ENCODE data around the gene TNNC1. TPM values are rescaled to one million over a fixed set of nuclear protein-coding genes. Genes with fewer than 3 reads are reported as not detected.
A peak's percentile ranks its signal among the peaks of the same experiment; 100 is the strongest.

The TNNC1 gene
- total and polyA plus RNA-seq, 2 experiments from 2014 or later: 1,875 to 3,313 TPM

- no peak for DNase-seq (ENCODE audit: low read depth in 1 of 2, low spot score in 1 of 2)
- H3K27ac ChIP-seq: peak overlapping the region; percentile 85
- no peak overlapping the region for H3K4me3 ChIP-seq
- H3K27me3 ChIP-seq: no peaks in the 10 kb centered on the region
- H3K4me1 ChIP-seq (ENCODE audit: low read depth): peaks cover 25% of the 10 kb centered on the region
- TF ChIP-seq CTCF (IDR thresholded peaks at IDR 0.05; ENCODE audit: low read depth, low read length): no peak
- no peaks in the 10 kb centered on the region for H3K9me3 ChIP-seq (ENCODE audit: low read depth)
- no peaks in the 10 kb centered on the region for H3K36me3 ChIP-seq
Observed at GRCh38 chr3:52435246-52436101, 18.4 kb downstream of the TNNC1 start.

GRCh38 chr3:52434491-52435115 is 19.2 kb downstream of the TNNC1 start:
- Histone ChIP-seq H3K4me1 (ENCODE audit: low read depth) (peaks cover 25% of the 10 kb centered on the region), H3K36me3 (no peaks in the 10 kb centered on the region), H3K9me3 (ENCODE audit: low read depth) (no peaks in the 10 kb centered on the region), H3K27ac (peak overlapping the region; percentile 85), H3K27me3 (no peaks in the 10 kb centered on the region), H3K4me3 (no peak overlapping the region)
- TF ChIP-seq CTCF (IDR thresholded peaks at IDR 0.05; ENCODE audit: low read depth, low read length): no peak
- DNase-seq (ENCODE audit: low read depth in 1 of 2, low spot score in 1 of 2): peak in 1 of 2 donors; percentile 29

- Histone ChIP-seq H3K9me3 (ENCODE audit: low read depth) (no peaks in the 10 kb centered on the region), H3K27ac (peak overlapping the region; percentile 85), H3K4me3 (no peak overlapping the region), H3K4me1 (ENCODE audit: low read depth) (peaks cover 25% of the 10 kb centered on the region), H3K27me3 (no peaks in the 10 kb centered on the region), H3K36me3 (no peaks in the 10 kb centered on the region)
- DNase-seq (ENCODE audit: low read depth in 1 of 2, low spot score in 1 of 2): no peak
- TF ChIP-seq CTCF (IDR thresholded peaks at IDR 0.05; ENCODE audit: low read depth, low read length): no peak
Observed at GRCh38 chr3:52433996-52434479, 19.8 kb downstream of the TNNC1 start.

GRCh38 chr3:52433328-52433995 is 20.4 kb downstream of the TNNC1 start:
- no peak overlapping the region for H3K4me3 ChIP-seq
- no peak for TF ChIP-seq CTCF (IDR thresholded peaks at IDR 0.05; ENCODE audit: low read depth, low read length)
- peak; percentile 30 to 69 for DNase-seq (ENCODE audit: low read depth in 1 of 2, low spot score in 1 of 2)
- peaks cover 25% of the 10 kb centered on the region for H3K4me1 ChIP-seq (ENCODE audit: low read depth)
- no peaks in the 10 kb centered on the region for H3K36me3 ChIP-seq
- no peaks in the 10 kb centered on the region for H3K27me3 ChIP-seq
- H3K27ac ChIP-seq: peak overlapping the region; percentile 85
- H3K9me3 ChIP-seq (ENCODE audit: low read depth): no peaks in the 10 kb centered on the region

- no peaks in the 10 kb centered on the region for H3K27me3 ChIP-seq
- H3K4me3 ChIP-seq: no peak overlapping the region
- no peaks in the 10 kb centered on the region for H3K9me3 ChIP-seq (ENCODE audit: low read depth)
- peaks cover 25% of the 10 kb centered on the region for H3K4me1 ChIP-seq (ENCODE audit: low read depth)
- H3K36me3 ChIP-seq: no peaks in the 10 kb centered on the region
- peak overlapping the region; percentile 85 for H3K27ac ChIP-seq
- DNase-seq (ENCODE audit: low read depth in 1 of 2, low spot score in 1 of 2): peak in 1 of 2 donors; percentile 66
- no peak for TF ChIP-seq CTCF (IDR thresholded peaks at IDR 0.05; ENCODE audit: low read depth, low read length)
Observed at GRCh38 chr3:52432691-52433141, 21.1 kb downstream of the TNNC1 start.

All from cardiac muscle cell (in vitro differentiated cells and primary cell).